Activated CD8-positive, alpha-beta memory T cell treated with anti-CD3 and anti-CD28 coated beads, Interleukin-2, amount 50 U/mL, for 24 hours (primary cell): Measurements from ENCODE around the gene DCUN1D5.
"Not testable (repeated sequence)": the region's sequence is repeated elsewhere in the genome, so short reads cannot be mapped to it uniquely, and the experiment has no call there.

ENCODE experiments used
- DNase-seq: peaks from one replicate; pipeline ENCODE4 v3.0.0-alpha.2; 2020; ENCODE audit errors: extremely low read depth

Gene DCUN1D5

GRCh38 chr11:103055221-103055890 is 36.6 kb downstream of the DCUN1D5 start:
- no peak for DNase-seq

- no peak for DNase-seq
Observed at GRCh38 chr11:103053997-103054396, 38.0 kb downstream of the DCUN1D5 start.

GRCh38 chr11:103051981-103052380 is 40.0 kb downstream of the DCUN1D5 start:
- DNase-seq, result no peak

GRCh38 chr11:103051151-103051801 is 40.7 kb downstream of the DCUN1D5 start:
- DNase-seq, result no peak

GRCh38 chr11:103050351-103050750 is 41.6 kb downstream of the DCUN1D5 start:
- DNase-seq, result no peak

- DNase-seq, result no peak
Observed at GRCh38 chr11:103047837-103048236, 44.1 kb downstream of the DCUN1D5 start.

- DNase-seq, result no peak
Observed at GRCh38 chr11:103043826-103044678, 47.9 kb downstream of the DCUN1D5 start.

GRCh38 chr11:103042161-103042560 is 49.8 kb downstream of the DCUN1D5 start:
- DNase-seq, result no peak

- DNase-seq, result no peak
Observed at GRCh38 chr11:103035791-103036434, 56.0 kb downstream of the DCUN1D5 start.

GRCh38 chr11:103035216-103035615 is 56.7 kb downstream of the DCUN1D5 start:
- DNase-seq, result no peak

GRCh38 chr11:103031834-103032233 is 60.1 kb downstream of the DCUN1D5 start:
- DNase-seq, result no peak

GRCh38 chr11:103029401-103029800 is 62.6 kb downstream of the DCUN1D5 start:
- DNase-seq, result no peak

GRCh38 chr11:103028304-103029020 is 63.5 kb downstream of the DCUN1D5 start:
- DNase-seq, result not testable (repeated sequence)

- no peak for DNase-seq
Observed at GRCh38 chr11:103024086-103024485, 67.9 kb downstream of the DCUN1D5 start.

- no peak for DNase-seq
Observed at GRCh38 chr11:103016031-103016430, 75.9 kb downstream of the DCUN1D5 start.

- no peak for DNase-seq
Observed at GRCh38 chr11:103013421-103013820, 78.5 kb downstream of the DCUN1D5 start.
